ENCODE measurements around the gene BABAM2.

BABAM2 gene

DNA sequence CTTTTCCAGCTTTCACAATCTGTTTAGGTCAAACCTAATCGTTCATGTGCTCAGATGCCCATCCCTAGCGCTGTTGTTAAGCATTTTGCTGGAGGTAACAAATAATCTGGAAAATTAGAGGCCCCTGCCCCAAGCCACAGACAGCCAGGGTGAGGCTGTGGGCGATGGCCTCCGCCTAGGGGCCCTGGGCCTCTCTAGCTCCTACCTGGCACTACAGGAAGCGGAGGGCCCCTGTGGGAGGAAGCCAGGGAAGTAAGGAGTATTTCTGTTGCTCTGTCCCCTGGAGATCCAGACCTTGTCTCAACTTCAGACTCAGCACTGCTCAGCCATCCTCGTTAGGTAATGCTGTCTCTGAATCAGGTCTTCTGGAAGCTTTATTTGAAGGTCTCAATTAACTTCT, 489.7 kb downstream of the BABAM2 start:
- DNase-seq (ENCODE audit: low read depth), result no peak

DNA sequence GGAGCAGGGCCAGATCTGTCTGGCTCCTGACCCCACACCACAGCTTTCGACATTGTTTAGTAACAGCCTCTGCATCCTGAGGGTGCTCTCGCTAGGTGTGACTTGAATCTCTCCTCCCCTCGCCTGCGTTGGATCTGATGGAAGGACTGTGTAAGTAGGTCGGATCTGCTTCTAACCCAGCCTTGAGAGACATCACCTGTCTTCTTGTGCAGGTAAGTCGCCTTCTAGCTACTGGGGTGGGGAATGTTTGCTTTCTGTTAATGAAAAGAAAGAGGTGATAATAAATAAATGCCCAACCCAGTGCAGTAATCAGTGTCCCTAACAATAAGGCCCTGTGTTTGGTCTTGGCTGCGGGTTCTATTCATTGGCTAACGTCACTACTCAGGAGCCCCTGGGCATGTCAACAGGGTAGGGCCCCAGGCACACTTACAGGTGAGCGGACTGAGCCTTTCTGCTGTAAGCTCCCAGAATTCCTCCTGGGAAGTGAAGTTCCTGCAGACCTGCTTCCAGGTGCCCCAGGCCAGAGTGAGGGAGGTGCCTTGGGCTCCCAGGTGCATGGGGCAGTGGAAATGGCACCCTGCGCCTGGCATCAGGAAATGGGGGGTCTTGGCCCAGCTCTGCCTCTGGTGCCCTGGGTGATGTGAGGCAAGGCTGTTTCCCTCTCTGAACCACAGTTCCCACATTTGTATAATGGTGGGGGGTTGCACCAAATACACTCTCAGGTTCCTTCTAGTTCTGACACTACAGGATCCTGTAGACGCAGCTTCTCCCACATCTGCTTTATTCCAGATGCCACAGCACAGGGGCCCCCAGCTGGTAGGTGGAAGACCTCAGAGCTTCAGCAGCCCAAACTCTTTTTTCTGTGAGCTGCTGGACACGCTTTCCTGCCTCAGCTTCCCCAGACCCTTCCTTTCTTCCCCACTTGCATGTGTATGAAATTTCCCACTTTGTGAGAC, 491.0 kb downstream of the BABAM2 start:
- DNase-seq (ENCODE audit: low read depth), result no peak

DNA sequence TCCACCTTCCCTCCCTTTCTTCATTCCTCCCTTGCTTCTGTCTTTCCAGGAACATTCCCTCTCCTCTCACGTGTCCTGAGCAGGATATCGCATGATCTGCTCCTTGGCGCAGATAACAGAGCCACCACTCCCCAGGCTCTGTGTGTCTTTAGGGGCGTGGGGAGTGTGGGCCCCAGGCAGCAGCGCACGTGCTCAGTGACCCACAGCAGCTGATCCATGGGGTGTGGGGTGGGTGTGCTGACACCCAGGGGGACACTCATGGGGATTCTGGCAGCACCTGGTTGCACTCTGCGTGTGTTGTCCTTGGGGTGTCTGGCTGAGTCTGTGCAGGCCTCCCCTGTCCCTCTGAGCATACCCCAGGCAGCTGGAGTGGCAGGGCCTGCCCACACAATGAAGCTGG, 492.2 kb downstream of the BABAM2 start:
- DNase-seq (ENCODE audit: low read depth), result no peak

DNA sequence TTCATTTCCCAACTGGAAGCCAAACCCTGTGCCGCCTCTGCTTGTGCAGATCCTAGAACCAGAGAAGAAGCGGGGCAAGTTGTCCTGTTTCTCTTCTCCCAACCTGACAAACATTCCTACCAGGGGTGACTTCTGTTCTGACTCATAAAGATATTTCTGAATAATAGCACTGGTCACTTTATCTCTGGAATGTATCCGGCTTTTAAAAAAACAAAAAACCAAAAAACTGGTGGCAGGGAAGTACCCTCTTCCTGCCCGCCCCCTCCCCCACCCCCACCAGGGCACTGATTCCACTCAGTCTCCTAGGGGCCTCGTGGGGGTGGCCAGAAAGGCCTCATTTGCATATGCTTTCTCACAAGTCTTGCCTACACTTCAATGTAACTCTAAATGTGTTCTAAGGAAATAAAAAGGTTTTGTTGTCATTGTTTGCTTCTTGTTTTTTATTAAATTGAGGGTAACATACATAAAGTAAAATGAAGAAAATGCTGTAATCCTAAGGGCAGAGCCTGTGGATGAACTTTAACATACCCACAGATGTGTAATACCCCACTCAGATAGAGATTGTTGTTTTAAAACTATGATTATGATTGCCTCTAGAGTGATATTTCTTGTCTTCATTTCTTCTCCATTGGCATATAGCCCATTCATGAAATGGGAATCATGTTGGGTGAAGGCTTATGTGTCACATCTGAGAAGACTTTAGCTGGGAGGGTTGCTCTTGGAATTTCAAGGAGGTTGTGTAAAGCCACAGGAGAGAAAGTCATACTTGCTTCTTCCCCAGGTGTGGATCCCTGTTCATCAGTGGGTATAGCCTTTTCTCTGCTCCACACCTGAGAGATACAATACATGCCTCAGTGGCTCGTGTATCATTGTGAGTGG, 496.8 kb downstream of the BABAM2 start:
- DNase-seq (ENCODE audit: low read depth), result peak; percentile 72

Data from amniotic epithelial cell (primary cell).